Stomach (tissue), 9 donors: ENCODE data around the gene GGN. TPM values are rescaled to one million over a fixed set of nuclear protein-coding genes. Genes with fewer than 3 reads are reported as not detected.

Experiments
- DNase-seq, 2 donors: peaks; one replicate each; pipeline versions ENCODE4 v3.0.0 to v3.0.0-alpha.2; 2013 to 2019
- H3K27ac ChIP-seq, 5 donors: fragments of 200-600 bp in 4 of 5; sonication (generic) in 4 of 5; one replicate each; pipeline ENCODE4 v1.5.1; 2013 to 2019; ENCODE audit warnings: mild to moderate bottlenecking in 1 of 5, moderate library complexity in 1 of 5
- H3K27me3 ChIP-seq, 3 donors: fragments of 200-600 bp; sonication (generic); one replicate each; pipeline ENCODE4 v1.5.1; 2017 to 2019; ENCODE audit warnings: mixed run types in 1 of 3
- H3K36me3 ChIP-seq, 4 donors: fragments of 200-600 bp; sonication (generic); 1 replicate in 3 of 4; 2 replicates in 1 of 4; pipeline ENCODE4 v1.5.1; 2016 to 2019
- H3K4me1 ChIP-seq, 4 donors: fragments of 200-600 bp; sonication (generic); one replicate each; pipeline ENCODE4 v1.5.1; 2016 to 2019
- H3K4me3 ChIP-seq, 4 donors: fragments of 200-600 bp; sonication (generic) in 3 of 4; one replicate each; pipeline ENCODE4 v1.5.1; 2016 to 2019; ENCODE audit warnings: mild to moderate bottlenecking in 1 of 4
- H3K9me3 ChIP-seq, 4 donors: fragments of 200-600 bp; sonication (generic); one replicate each; pipeline ENCODE4 v1.5.1; 2016 to 2019
- EP300 ChIP-seq: sonication (generic); formaldehyde crosslinking; IDR thresholded peaks from one replicate; pipeline ENCODE4 v1.6.1; 2017; ENCODE audit warnings: antibody characterized with exemption
- POLR2A ChIP-seq, 4 donors: fragments of 450-650 bp; IDR thresholded peaks; one replicate each; pipeline ENCODE4 v1.6.1; 2016; ENCODE audit warnings: antibody characterized with exemption in 4 of 4, control low read depth in 2 of 4, mild to moderate bottlenecking in 1 of 4, moderate library complexity in 1 of 4
- POLR2AphosphoS5 ChIP-seq, 3 donors: sonication (generic); formaldehyde crosslinking; IDR thresholded peaks; one replicate each; pipeline ENCODE4 v1.6.1; 2016; ENCODE audit warnings: antibody characterized with exemption in 3 of 3
- WGBS, 5 donors: extraction: QIAGEN DNeasy Blood & Tissue Kit in 3 of 5; methylation state at CpG; one replicate each; pipeline versions ENCODE4 v1.1.5 to v1.1.7; 2013 to 2018; 5-methylcytosine and 5-hydroxymethylcytosine counted together
- intact Hi-C: fragments of 100-400 bp; cut with DNase I; formaldehyde crosslinking; loops from one replicate; pipeline ENCODE4 v1.15.1; 2023; ENCODE audit warnings: low total_unique reads
- polyA plus RNA-seq, 3 donors: library from polyadenylated mRNA; stranded (reverse); fragments of 200-250 nt; gene quantifications; one replicate each; pipeline ENCODE4 v1.2.3, GENCODE V29; 2013
- total RNA-seq, 5 donors: library from RNA; depleted of rRNA; stranded (reverse); fragments of >200 nt; gene quantifications; one replicate each; pipeline versions ENCODE4 v1.1.0 to v1.2.3, GENCODE V29; 2014 to 2016
- TF ChIP-seq, protein P1 (sequence below), 7 experiments: fragments of 450-650 bp in 4 of 7; fragments of 200-600 bp in 3 of 7; sonication (generic) in 3 of 7; IDR thresholded peaks; one replicate each; pipeline ENCODE4 v1.5.1; 2016 to 2019; ENCODE audit warnings: antibody characterized with exemption in 7 of 7, control low read depth in 2 of 7, mild to moderate bottlenecking in 1 of 7
- donor health status: healthy with polysubstance abuse.
- donor health status: Bipolar disorder and iron deficiency.
- donor health status: healthy.

The GGN gene
- total and polyA plus RNA-seq, 8 donors, result 0.19 to 0.30 TPM; not detected in 6

DNA sequence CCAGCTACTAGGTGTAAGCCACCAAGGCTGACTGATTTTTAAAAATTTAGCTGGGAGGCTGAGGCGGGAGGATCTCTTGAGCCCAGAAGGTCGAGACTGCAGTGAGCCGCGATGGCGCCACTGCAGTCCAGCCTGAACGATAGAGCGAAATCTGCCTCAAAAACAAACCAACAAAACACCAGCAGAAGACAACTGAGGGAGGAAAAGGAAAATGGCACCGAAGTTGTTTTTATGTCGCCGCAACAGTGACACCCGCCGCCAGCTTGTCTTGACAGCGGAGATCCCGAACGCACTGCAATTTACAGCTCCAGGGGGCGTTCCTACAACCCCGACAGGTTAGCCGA lies 14.8 kb upstream of the GGN start:
- Histone ChIP-seq H3K27ac (peak overlapping the region; percentile 34 to 93 (median 89)), H3K27me3 (peaks cover 0 to 34% (median 21%) of the 10 kb centered on the region in 3 donors), H3K36me3 (peaks cover 8 to 30% (median 26%) of the 10 kb centered on the region in 4 donors), H3K4me3 (peak overlapping the region; percentile 70 to 100 (median 78)), H3K4me1 (peaks cover 10 to 21% (median 15%) of the 10 kb centered on the region in 4 donors), H3K9me3 (no peaks in the 10 kb centered on the region)
- 2 to 7% (median 4%) methylated on average over 16 to 18 of the region's 18 CpGs for WGBS, 5 donors
- TF ChIP-seq POLR2A (IDR thresholded peaks at IDR 0.05) (no peak), POLR2AphosphoS5 (IDR thresholded peaks at IDR 0.05) (peak in 1 of 3 donors; percentile 31)
- intact Hi-C loops, result no loop called here
- DNase-seq, result no peak

DNA sequence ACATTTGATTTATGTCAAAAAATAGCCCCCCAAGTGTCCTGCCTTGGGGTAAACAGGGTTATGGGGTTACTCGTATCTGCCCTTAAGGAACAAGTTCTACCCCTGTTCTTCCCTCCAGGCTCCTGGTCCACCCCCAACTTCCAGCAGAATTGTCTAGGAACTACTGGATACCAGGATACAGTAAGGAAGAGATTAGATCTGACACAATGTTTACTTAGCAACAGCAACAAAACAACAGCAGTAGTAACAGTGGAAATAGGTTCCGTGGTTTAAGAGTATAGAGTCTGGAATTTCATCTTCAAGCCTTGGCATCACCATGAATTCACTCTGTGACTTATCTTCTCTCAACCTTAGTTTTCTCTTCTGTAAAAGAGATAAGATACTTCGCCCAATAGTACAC lies 13.3 kb upstream of the GGN start:
- Histone ChIP-seq H3K27ac (no peak overlapping the region), H3K36me3 (peaks cover 6 to 16% (median 11%) of the 10 kb centered on the region in 4 donors), H3K4me3 (no peak overlapping the region), H3K9me3 (no peaks in the 10 kb centered on the region), H3K4me1 (peaks cover 10 to 21% (median 15%) of the 10 kb centered on the region in 4 donors), H3K27me3 (peaks cover 0 to 48% (median 32%) of the 10 kb centered on the region in 3 donors)
- intact Hi-C loops, result no loop called here
- 41 to 64% (median 50%) methylated on average over 3 of the region's 3 CpGs for WGBS, 5 donors
- TF ChIP-seq POLR2A (IDR thresholded peaks at IDR 0.05), result no peak
- no peak for TF ChIP-seq POLR2AphosphoS5 (IDR thresholded peaks at IDR 0.05)
- no peak for TF ChIP-seq EP300
- TF ChIP-seq, protein P1, sequence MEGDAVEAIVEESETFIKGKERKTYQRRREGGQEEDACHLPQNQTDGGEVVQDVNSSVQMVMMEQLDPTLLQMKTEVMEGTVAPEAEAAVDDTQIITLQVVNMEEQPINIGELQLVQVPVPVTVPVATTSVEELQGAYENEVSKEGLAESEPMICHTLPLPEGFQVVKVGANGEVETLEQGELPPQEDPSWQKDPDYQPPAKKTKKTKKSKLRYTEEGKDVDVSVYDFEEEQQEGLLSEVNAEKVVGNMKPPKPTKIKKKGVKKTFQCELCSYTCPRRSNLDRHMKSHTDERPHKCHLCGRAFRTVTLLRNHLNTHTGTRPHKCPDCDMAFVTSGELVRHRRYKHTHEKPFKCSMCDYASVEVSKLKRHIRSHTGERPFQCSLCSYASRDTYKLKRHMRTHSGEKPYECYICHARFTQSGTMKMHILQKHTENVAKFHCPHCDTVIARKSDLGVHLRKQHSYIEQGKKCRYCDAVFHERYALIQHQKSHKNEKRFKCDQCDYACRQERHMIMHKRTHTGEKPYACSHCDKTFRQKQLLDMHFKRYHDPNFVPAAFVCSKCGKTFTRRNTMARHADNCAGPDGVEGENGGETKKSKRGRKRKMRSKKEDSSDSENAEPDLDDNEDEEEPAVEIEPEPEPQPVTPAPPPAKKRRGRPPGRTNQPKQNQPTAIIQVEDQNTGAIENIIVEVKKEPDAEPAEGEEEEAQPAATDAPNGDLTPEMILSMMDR (IDR thresholded peaks at IDR 0.05), result no peak
- no peak for DNase-seq

DNA sequence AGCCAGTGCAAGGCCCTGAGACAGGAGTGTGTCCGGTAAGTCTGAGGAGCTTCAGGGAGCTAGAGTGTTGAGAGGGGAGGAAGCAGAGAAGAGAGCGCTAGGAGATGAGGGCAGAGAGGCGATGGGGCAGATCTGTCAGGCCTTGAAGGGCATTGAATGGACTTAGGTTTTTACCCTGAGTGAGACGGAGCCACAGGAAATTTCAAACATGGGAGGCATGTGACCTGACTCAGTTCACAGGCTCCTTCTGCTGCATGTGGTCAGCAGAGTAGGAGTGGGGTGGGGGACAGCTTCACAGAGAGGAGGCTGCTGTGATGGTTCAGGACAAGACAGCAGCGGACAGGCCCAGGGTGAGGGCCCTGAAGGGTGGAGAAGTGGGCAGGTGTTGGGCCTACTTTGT lies 12.5 kb upstream of the GGN start:
- intact Hi-C loops, result no loop called here
- Histone ChIP-seq H3K4me3 (no peak overlapping the region), H3K36me3 (peaks cover 2 to 8% (median 5%) of the 10 kb centered on the region in 4 donors), H3K27ac (no peak overlapping the region), H3K27me3 (peaks cover 6 to 56% (median 40%) of the 10 kb centered on the region in 3 donors), H3K9me3 (no peaks in the 10 kb centered on the region), H3K4me1 (peaks cover 10 to 27% (median 18%) of the 10 kb centered on the region in 4 donors)
- 67 to 82% (median 78%) methylated on average over 5 of the region's 5 CpGs for WGBS, 5 donors
- DNase-seq, result no peak
- no peak for TF ChIP-seq POLR2AphosphoS5 (IDR thresholded peaks at IDR 0.05)
- TF ChIP-seq POLR2A (IDR thresholded peaks at IDR 0.05), result no peak

DNA sequence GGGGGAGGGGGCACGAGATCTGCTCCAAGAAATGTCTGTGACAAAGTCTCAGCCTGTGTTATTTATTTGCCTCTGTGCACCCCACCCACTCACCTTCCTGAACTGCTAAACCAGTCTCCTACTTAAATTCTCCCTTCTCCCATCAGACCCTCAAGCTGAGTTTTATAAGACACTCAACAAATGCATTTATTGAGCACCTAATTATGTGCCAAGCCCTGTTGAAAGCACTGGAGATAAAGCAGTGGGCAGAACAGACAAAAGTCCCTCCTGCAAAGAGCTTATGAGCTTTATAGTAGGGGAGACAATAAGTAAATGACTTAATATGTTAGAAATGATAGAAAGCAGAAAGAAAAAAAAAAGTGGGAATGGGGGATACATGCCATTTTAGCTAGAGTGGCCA lies 11.7 kb upstream of the GGN start:
- intact Hi-C loops, result no loop called here
- 42 to 79% (median 64%) methylated on average over 1 of the region's 1 CpG for WGBS, 5 donors
- no peaks in the 10 kb centered on the region for H3K36me3 ChIP-seq
- H3K4me3 ChIP-seq, result no peak overlapping the region
- no peak for TF ChIP-seq POLR2AphosphoS5 (IDR thresholded peaks at IDR 0.05)
- no peak for TF ChIP-seq POLR2A (IDR thresholded peaks at IDR 0.05)
- H3K4me1 ChIP-seq, result peaks cover 7 to 31% (median 19%) of the 10 kb centered on the region in 4 donors
- DNase-seq, result no peak
- H3K27ac ChIP-seq, result no peak overlapping the region
- peaks cover 12 to 64% (median 48%) of the 10 kb centered on the region in 3 donors for H3K27me3 ChIP-seq
- no peaks in the 10 kb centered on the region for H3K9me3 ChIP-seq

DNA sequence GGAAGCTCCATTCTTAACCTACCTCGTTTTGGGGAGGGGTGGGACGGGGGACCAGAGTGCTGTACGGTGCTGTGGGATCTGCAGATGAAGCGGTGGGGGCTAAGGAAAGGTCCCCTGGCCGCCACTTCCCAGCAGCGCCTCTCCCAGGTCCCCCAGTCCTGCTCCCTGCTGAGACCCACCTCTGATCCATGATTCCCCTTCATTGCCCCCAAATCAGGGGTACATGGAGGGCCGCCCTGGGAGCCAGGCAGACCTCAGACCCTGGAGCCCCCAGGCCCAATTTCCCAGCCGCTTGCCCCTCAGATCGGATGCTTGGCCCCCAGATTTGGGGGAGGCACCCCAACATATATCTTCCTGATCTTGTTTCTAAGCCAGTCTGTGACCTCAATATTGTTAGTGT lies 11.2 kb upstream of the GGN start:
- no peak for DNase-seq
- no peak for TF ChIP-seq EP300
- no peak for TF ChIP-seq POLR2AphosphoS5 (IDR thresholded peaks at IDR 0.05)
- no peak for TF ChIP-seq POLR2A (IDR thresholded peaks at IDR 0.05)
- TF ChIP-seq, protein P1 (IDR thresholded peaks at IDR 0.05), result no peak
- H3K4me1 ChIP-seq, result peaks cover 2 to 28% (median 17%) of the 10 kb centered on the region in 4 donors
- 43 to 79% (median 58%) methylated on average over 5 to 9 of the region's 9 CpGs for WGBS, 5 donors
- H3K36me3 ChIP-seq, result no peaks in the 10 kb centered on the region
- H3K27me3 ChIP-seq, result peaks cover 14 to 69% (median 51%) of the 10 kb centered on the region in 3 donors
- intact Hi-C loops, result no loop called here
- H3K27ac ChIP-seq, result no peak overlapping the region
- H3K4me3 ChIP-seq, result no peak overlapping the region
- H3K9me3 ChIP-seq, result no peaks in the 10 kb centered on the region
